Coronary artery (tissue), 2 donors: ENCODE data around the gene CPD.
"Not testable (repeated sequence)": the region's sequence is repeated elsewhere in the genome, so short reads cannot be mapped to it uniquely, and the experiment has no call there.

Experiments used
- DNase-seq: peaks from one replicate; pipeline ENCODE4 v3.0.0-alpha.2; 2017; ENCODE audit warnings: low spot score
- H3K27ac ChIP-seq, 2 donors: fragments of 200-600 bp; sonication (generic); one replicate each; pipeline ENCODE4 v1.5.1; 2016 to 2019
- H3K4me3 ChIP-seq: fragments of 200-600 bp; sonication (generic); 2 replicates; pipeline ENCODE4 v1.5.1; 2016; ENCODE audit warnings: mild to moderate bottlenecking, moderate library complexity
- TF ChIP-seq, protein P1 (sequence below): fragments of 200-600 bp; sonication (generic); IDR thresholded peaks from one replicate; pipeline ENCODE4 v1.5.1; 2019; ENCODE audit warnings: antibody characterized with exemption

The CPD gene

DNA sequence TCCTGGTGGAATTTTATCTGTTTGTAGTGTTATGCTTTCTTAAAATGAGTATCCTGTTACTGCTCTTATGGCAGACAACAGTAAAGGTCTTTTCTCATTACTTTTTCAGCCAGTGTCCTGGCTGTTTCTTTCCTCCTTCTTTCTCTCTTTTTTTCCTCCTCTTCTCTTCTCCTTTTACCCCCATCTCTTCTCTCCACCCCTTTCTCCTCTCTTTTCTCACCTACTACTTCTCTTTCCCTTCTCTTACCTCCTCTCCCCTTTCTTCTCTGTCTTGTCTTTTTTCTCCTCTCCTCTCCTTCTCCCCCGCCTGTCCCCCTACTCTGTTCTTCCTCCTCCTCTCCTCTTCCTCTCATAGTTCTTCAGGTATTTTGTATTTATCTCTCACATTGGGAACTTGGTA lies 48.9 kb downstream of the CPD start:
- TF ChIP-seq, protein P1, sequence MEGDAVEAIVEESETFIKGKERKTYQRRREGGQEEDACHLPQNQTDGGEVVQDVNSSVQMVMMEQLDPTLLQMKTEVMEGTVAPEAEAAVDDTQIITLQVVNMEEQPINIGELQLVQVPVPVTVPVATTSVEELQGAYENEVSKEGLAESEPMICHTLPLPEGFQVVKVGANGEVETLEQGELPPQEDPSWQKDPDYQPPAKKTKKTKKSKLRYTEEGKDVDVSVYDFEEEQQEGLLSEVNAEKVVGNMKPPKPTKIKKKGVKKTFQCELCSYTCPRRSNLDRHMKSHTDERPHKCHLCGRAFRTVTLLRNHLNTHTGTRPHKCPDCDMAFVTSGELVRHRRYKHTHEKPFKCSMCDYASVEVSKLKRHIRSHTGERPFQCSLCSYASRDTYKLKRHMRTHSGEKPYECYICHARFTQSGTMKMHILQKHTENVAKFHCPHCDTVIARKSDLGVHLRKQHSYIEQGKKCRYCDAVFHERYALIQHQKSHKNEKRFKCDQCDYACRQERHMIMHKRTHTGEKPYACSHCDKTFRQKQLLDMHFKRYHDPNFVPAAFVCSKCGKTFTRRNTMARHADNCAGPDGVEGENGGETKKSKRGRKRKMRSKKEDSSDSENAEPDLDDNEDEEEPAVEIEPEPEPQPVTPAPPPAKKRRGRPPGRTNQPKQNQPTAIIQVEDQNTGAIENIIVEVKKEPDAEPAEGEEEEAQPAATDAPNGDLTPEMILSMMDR = no peak
- no peak overlapping the region for H3K27ac ChIP-seq
- no peak overlapping the region for H3K4me3 ChIP-seq
- DNase-seq = no peak

DNA sequence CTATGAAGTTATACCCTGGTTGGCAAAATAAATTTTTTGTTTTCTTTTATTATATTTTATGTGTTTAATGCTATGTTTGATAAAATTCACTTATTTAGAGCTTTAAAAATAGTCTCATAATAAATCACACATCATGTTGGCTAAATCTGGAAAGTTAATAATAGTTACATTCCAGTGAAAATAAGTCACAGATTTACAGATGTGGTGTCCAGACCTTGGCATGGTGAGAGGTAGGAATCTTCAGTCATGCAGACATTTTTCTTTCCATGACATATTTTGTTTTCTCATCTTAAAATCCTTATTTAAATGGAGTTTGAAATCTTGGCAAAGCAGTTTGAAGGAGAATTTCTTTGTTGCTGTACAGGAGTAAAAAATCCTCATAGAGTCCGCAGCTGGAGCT lies 50.4 kb downstream of the CPD start:
- DNase-seq = no peak
- Histone ChIP-seq H3K27ac (peak overlapping the region in 1 of 2 donors; percentile 68), H3K4me3 (no peak overlapping the region)
- TF ChIP-seq, protein P1 = no peak

- Histone ChIP-seq H3K4me3 (no peak overlapping the region), H3K27ac (no peak overlapping the region)
- no peak for DNase-seq
- TF ChIP-seq, protein P1 = no peak
These were observed 54.8 kb downstream of the CPD start for GRCh38 chr17:30433514-30433913.

GRCh38 chr17:30436729-30437128 lies 58.0 kb downstream of the CPD start:
- no peak overlapping the region for H3K27ac ChIP-seq
- TF ChIP-seq, protein P1 = no peak
- DNase-seq = no peak
- H3K4me3 ChIP-seq = no peak overlapping the region

DNA sequence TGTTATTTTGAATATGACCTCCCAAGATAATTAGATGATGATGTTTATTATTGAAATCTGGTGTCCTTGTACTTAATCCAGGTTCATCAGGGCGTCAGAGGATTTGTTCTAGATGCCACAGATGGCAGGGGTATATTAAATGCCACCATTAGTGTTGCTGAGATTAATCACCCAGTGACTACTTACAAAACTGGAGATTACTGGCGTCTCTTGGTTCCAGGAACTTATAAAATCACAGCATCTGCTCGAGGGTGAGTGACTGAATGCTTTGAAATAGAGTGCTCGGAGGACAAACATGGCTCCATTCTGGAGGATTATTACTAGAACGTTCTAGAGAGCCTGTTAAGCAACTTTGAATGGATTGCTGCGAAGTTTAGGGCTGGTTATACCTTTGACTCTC lies 65.0 kb downstream of the CPD start:
- no peak for DNase-seq
- no peak overlapping the region for H3K4me3 ChIP-seq
- no peak overlapping the region for H3K27ac ChIP-seq
- TF ChIP-seq, protein P1 = no peak

DNA sequence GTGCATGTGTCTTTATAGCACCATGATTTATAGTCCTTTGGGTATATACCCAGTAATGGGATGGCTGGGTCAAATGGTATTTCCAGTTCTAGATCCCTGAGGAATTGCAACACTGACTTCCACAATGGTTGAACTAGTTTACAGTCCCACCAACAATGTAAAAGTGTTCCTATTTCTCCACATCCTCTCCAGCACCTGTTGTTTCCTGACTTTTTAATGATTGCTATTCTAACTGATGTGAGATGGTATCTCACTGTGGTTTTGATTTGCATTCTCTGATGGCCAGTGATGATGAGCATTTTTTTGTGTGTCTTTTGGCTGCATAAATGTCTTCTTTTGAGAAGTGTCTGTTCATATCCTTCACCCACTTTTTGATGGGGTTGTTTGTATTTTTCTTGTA lies 67.9 kb downstream of the CPD start:
- H3K4me3 ChIP-seq, H3K27ac ChIP-seq, DNase-seq: not testable (repeated sequence)

GRCh38 chr17:30449480-30449879 lies 70.8 kb downstream of the CPD start:
- no peak for DNase-seq
- Histone ChIP-seq H3K27ac (peak overlapping the region in 1 of 2 donors; percentile 19), H3K4me3 (no peak overlapping the region)
- TF ChIP-seq, protein P1 = no peak
